Measurements from ENCODE around the gene TRAPPC14. TPM values are rescaled to one million over a fixed set of nuclear protein-coding genes. Genes with fewer than 3 reads are reported as not detected.

The TRAPPC14 gene
- total RNA-seq, 4 donors from 2014 or later: 2.6 to 6.7 (median 4.6) TPM

GRCh38 chr7:100119970-100120732 is 38.4 kb downstream of the TRAPPC14 start:
- TF ChIP-seq, protein P1, sequence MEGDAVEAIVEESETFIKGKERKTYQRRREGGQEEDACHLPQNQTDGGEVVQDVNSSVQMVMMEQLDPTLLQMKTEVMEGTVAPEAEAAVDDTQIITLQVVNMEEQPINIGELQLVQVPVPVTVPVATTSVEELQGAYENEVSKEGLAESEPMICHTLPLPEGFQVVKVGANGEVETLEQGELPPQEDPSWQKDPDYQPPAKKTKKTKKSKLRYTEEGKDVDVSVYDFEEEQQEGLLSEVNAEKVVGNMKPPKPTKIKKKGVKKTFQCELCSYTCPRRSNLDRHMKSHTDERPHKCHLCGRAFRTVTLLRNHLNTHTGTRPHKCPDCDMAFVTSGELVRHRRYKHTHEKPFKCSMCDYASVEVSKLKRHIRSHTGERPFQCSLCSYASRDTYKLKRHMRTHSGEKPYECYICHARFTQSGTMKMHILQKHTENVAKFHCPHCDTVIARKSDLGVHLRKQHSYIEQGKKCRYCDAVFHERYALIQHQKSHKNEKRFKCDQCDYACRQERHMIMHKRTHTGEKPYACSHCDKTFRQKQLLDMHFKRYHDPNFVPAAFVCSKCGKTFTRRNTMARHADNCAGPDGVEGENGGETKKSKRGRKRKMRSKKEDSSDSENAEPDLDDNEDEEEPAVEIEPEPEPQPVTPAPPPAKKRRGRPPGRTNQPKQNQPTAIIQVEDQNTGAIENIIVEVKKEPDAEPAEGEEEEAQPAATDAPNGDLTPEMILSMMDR (IDR thresholded peaks at IDR 0.05; ENCODE audit: low read depth): no peak

DNA sequence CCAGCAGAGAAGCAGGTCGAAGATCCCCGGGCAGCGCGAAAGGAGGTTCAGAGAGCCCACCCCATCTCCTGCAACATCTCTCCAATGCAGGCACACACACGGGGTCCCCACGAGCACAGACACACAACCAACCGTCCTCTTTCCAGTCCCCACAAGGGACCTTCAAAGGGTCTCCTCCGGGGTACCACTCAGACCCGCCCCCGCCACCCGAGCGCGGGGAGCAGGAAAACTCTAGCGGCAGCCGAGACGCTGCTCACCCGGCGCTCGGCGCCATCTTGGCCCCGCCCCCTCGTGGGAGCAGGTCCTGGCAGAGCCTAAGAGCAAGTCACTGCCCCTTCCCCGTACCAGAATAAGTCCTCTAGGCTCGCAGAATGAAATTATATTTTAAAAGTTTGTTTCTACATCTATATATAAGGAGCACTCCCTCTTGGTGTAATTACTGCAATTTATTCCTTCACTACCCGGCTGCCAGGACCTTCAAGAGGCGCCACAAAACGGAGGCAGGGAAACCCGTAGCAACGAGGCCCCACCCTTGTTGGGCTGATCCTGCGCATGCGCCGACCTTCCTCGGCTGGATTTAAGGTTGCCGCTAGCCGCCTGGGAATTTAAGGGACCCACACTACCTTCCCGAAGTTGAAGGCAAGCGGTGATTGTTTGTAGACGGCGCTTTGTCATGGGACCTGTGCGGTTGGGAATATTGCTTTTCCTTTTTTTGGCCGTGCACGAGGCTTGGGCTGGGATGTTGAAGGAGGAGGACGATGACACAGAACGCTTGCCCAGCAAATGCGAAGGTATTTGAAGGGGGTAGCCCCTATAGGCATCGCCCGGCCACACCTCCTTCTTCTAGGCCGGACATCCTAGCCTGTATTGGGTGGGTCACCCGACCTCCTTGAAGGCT is 39.2 kb downstream of the TRAPPC14 start, which contains the start of the genes CNPY4 and TAF6:
TSS of gene CNPY4 (plus strand) at position 563 of the 898 bp plus-strand sequence. CDS start at position 674, 111 bp downstream.
TSS of gene TAF6 (minus strand) at position 287 of the 898 bp plus-strand sequence. CDS start 5,149 bp downstream, outside the sequence.
- TF ChIP-seq, protein P1 (IDR thresholded peaks at IDR 0.05; ENCODE audit: low read depth): no peak

DNA sequence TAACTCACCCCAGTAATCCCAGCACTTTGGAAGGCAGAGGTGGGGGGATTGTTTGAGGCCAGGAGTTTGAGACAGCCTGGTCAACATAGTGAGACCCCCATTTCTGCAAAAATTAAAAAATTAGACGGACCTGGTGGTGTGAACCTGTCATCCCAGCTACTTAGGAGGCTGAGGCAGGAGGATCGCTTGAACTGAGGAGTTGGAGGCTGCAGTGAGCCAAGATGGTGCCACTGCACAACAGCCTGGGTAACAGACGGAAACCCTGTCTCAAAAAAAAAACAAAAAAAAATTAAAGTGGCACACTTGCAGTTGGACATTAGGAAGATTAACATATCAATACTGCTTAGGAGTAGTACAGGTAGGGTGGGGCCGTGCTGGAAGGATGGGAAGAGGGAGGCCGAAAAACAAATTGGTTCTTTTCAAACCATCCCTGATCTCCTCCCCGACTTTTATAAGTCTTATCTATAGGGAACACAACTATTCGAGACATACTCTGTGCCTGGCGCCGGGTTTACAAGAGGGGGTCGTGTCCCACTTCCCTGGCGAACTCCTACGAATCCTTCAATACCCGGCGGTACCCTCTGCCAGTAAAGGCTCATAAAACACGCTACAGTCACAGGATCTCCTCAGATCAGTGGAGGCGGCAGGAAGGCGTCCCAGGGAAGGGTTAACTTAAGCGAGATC is 40.0 kb downstream of the TRAPPC14 start:
- TF ChIP-seq, protein P1 (IDR thresholded peaks at IDR 0.05; ENCODE audit: low read depth): no peak

GRCh38 chr7:100115026-100115425 is 43.5 kb downstream of the TRAPPC14 start:
- TF ChIP-seq, protein P1 (IDR thresholded peaks at IDR 0.05; ENCODE audit: low read depth): no peak

- TF ChIP-seq, protein P1 (IDR thresholded peaks at IDR 0.05; ENCODE audit: low read depth): no peak
Measured at GRCh38 chr7:100111914-100112313, 46.6 kb downstream of the TRAPPC14 start.

DNA sequence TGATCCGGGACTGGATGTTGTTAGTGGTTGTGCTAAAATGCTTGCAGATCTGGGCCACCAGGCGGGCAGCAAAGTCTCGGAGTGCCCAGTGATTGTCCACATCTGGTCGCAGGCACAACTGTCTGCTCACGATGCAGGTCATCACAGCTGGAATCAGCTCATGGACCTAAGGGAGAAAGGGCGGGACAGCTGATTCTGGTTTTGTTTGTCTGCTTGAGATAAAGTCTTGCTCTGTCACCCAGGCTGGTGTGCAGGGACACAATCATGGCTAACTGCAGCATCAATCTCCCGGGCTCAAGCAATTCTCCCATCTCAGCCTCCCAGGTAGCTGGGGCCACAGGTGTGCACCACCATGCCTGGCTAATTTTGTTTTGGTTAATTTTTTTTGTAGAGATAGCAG is 47.4 kb downstream of the TRAPPC14 start:
- TF ChIP-seq, protein P1 (IDR thresholded peaks at IDR 0.05; ENCODE audit: low read depth): no peak

All from subcutaneous adipose tissue (tissue), 4 donors.